TTC549 (cell line): ENCODE data around the gene PRKACA.

Experiments
- FAIRE-seq: peaks from 2 replicates; lab custom pipeline; 2012; peaks lifted over from hg19 to GRCh38; lab: Jason Lieb, UNC

PRKACA gene

GRCh38 chr19:14042659-14043608 is 74.6 kb downstream of the PRKACA start:
- FAIRE-seq = peak; percentile 25
